ENCODE data around the gene CHD2. TPM values are rescaled to one million over a fixed set of nuclear protein-coding genes. Genes with fewer than 3 reads are reported as not detected.
"Not testable (repeated sequence)": the region's sequence is repeated elsewhere in the genome, so short reads cannot be mapped to it uniquely, and the experiment has no call there.

The CHD2 gene
- total RNA-seq, 8 experiments from 2014 or later = 58.0 to 129 (median 94.2) TPM

DNA sequence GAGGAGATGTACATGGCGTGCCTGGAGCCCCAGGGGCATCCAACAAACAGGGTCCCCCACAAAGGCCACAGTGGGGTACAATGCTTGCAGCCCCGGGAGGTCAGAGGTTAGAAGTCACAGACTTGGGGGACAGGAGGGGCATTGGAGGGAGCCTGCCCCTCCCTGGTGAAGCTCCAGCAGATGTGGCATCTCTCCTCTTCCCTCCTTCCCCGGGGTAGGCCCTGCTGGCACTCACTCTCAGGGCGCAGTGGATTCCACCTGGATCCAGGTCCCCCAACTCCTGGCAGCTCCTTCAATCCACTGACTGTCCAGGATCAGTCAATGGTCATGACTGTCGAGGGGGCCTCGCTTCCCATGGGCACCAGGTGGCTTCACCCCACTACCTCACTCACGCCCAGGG lies 156.7 kb downstream of the CHD2 start:
- WGBS, 10 experiments = 60 to 100% (median 88%) methylated on average over 1 to 3 of the region's 7 CpGs; no CpG with 5 or more reads in 4 of the 10 experiments
- in situ Hi-C loops (cut with MboI; ENCODE audit: low pct_unique_long_range_greater_than_20kb in 2 of 9, low sequenced_read_pairs in 9 of 9, unreplicated experiment in 9 of 9) = loop anchor here in 2 of 9 experiments (25.0 kb wide), 1 partner anchor 930 kb away; no protein-coding TSS in a partner anchor
- Histone ChIP-seq H3K27ac (peak overlapping the region in 1 of 2 donors; percentile 37), H3K4me3 (no peak overlapping the region), H3K4me1 (replicated peaks in 1 of 2) (peaks cover 29 to 33% of the 10 kb centered on the region in 2 donors)
- no peak for ATAC-seq (replicated peaks in 6 of 8)

- Histone ChIP-seq H3K27ac (no peak overlapping the region), H3K4me1 (replicated peaks in 1 of 2) (peaks cover 32 to 35% of the 10 kb centered on the region in 2 donors), H3K4me3 (no peak overlapping the region)
- WGBS, 10 experiments = 87 to 100% (median 94%) methylated on average over 2 to 6 of the region's 8 CpGs; no CpG with 5 or more reads in 6 of the 10 experiments
- ATAC-seq (replicated peaks in 6 of 8) = no peak
- in situ Hi-C loops (cut with MboI; ENCODE audit: low pct_unique_long_range_greater_than_20kb in 2 of 9, low sequenced_read_pairs in 9 of 9, unreplicated experiment in 9 of 9) = loop anchor here in 2 of 9 experiments (25.0 kb wide), 1 partner anchor 930 kb away; no protein-coding TSS in a partner anchor
Observed at GRCh38 chr15:93057618-93058017, 157.5 kb downstream of the CHD2 start.

- no peak overlapping the region for H3K4me3 ChIP-seq
- no peak overlapping the region for H3K27ac ChIP-seq
- in situ Hi-C loops (cut with MboI; ENCODE audit: low pct_unique_long_range_greater_than_20kb in 2 of 9, low sequenced_read_pairs in 9 of 9, unreplicated experiment in 9 of 9) = loop anchor here in 2 of 9 experiments (25.0 kb wide), 1 partner anchor 929 kb away; no protein-coding TSS in a partner anchor
- H3K4me1 ChIP-seq (replicated peaks in 1 of 2) = peaks cover 35 to 40% of the 10 kb centered on the region in 2 donors
- 20 to 100% (median 75%) methylated on average over 1 to 3 of the region's 8 CpGs; no CpG with 5 or more reads in 4 of the 10 experiments for WGBS, 10 experiments
- no peak for ATAC-seq (replicated peaks in 6 of 8)
Observed at GRCh38 chr15:93058128-93058527, 158.0 kb downstream of the CHD2 start.

DNA sequence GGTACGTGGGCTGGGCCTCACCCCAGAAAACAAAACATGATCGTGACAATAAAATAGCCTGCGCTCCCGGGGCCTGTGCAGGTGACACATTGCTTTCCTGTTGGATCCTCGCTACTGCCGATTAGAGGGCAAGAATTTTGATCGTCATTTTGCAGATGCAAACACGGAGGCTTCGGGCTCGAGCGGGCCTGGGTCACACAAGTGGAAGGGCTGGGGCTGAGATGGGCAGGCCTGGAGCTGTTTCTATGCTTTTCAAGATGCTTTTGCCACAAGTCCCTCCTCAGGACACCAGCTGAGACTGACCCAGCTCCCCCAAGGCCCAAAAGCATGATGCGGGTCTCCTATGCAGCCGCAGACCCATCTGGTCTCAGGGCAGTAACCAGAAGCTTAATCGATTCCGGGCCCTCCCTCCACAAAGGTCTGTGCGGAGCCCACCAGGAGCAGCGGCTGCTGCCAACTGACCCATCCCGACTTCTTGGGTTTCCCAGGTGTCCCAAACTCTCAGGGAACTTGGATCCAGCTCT lies 158.8 kb downstream of the CHD2 start:
- 60 to 92% (median 77%) methylated on average over 1 to 15 of the region's 18 CpGs; no CpG with 5 or more reads in 4 of the 10 experiments for WGBS, 10 experiments
- ATAC-seq (replicated peaks in 6 of 8) = no peak
- Histone ChIP-seq H3K4me1 (replicated peaks in 1 of 2) (peaks cover 42 to 48% of the 10 kb centered on the region in 2 donors), H3K4me3 (no peak overlapping the region), H3K27ac (peak overlapping the region in 1 of 2 donors; percentile 72)
- in situ Hi-C loops (cut with MboI; ENCODE audit: low pct_unique_long_range_greater_than_20kb in 2 of 9, low sequenced_read_pairs in 9 of 9, unreplicated experiment in 9 of 9) = loop anchor here in 2 of 9 experiments (25.0 kb wide), 1 partner anchor 928 kb away; no protein-coding TSS in a partner anchor

GRCh38 chr15:93059442-93059841 lies 159.3 kb downstream of the CHD2 start:
- Histone ChIP-seq H3K4me3 (no peak overlapping the region), H3K4me1 (replicated peaks in 1 of 2) (peaks cover 47 to 53% of the 10 kb centered on the region in 2 donors), H3K27ac (peak overlapping the region in 1 of 2 donors; percentile 72)
- in situ Hi-C loops (cut with MboI; ENCODE audit: low pct_unique_long_range_greater_than_20kb in 2 of 9, low sequenced_read_pairs in 9 of 9, unreplicated experiment in 9 of 9) = loop anchor here in 2 of 9 experiments (25.0 kb wide), 1 partner anchor 928 kb away; no protein-coding TSS in a partner anchor
- WGBS, 10 experiments = 0 to 63% (median 40%) methylated on average over 1 to 5 of the region's 8 CpGs; no CpG with 5 or more reads in 5 of the 10 experiments
- no peak for ATAC-seq (replicated peaks in 6 of 8)

GRCh38 chr15:93060336-93061248 lies 160.5 kb downstream of the CHD2 start:
- Histone ChIP-seq H3K27ac (peak overlapping the region; percentile 72 to 81), H3K4me3 (no peak overlapping the region), H3K4me1 (replicated peaks in 1 of 2) (peaks cover 58 to 65% of the 10 kb centered on the region in 2 donors)
- 30 to 100% (median 49%) methylated on average over 2 to 6 of the region's 19 CpGs; no CpG with 5 or more reads in 4 of the 10 experiments for WGBS, 10 experiments
- peak in 2 of 8 experiments; percentile 13 for ATAC-seq (replicated peaks in 6 of 8)
- in situ Hi-C loops (cut with MboI; ENCODE audit: low pct_unique_long_range_greater_than_20kb in 2 of 9, low sequenced_read_pairs in 9 of 9, unreplicated experiment in 9 of 9) = loop anchor here in 2 of 9 experiments (25.0 kb wide), 1 partner anchor 927 kb away; no protein-coding TSS in a partner anchor

DNA sequence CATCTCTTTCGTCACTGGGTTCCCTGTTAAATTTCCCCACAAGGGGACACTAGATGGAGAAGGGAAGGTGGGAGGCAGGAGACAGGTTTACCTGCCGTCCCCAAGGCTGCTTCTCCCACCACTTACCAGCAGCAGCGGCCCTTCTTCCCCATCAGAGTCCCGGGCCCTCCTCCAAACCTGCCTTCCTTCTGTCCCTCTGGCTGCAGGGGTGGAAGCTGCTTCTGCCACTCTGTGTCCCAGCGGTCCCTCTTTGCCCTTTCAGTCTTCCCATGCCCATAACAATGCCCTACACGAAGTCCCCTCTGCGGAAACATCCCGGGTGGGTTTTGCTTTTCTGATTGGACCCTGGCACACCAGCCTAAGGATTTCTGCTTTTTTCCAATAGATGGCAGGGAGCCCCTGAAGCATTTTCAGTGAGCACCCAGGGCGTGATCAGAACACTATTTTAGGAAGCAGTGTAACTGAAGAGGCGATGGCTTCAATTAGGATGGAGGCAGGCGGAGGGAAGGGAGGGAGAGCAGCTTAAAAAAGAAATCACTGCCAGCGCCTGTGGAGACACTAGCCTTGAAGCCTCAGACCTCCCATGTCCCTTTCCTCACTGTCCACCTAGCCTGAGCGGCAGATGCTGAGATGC lies 162.6 kb downstream of the CHD2 start:
- peak in 3 of 8 experiments; percentile 8 to 11 (median 10) for ATAC-seq (replicated peaks in 6 of 8)
- peaks cover 62 to 68% of the 10 kb centered on the region in 2 donors for H3K4me1 ChIP-seq (replicated peaks in 1 of 2)
- not testable (repeated sequence) for H3K4me3 ChIP-seq
- H3K27ac ChIP-seq = peak overlapping the region; percentile 52 to 74
- in situ Hi-C loops (cut with MboI; ENCODE audit: low pct_unique_long_range_greater_than_20kb in 2 of 9, low sequenced_read_pairs in 9 of 9, unreplicated experiment in 9 of 9) = loop anchor here in 2 of 9 experiments (25.0 kb wide), 1 partner anchor 925 kb away; no protein-coding TSS in a partner anchor
- 40% methylated on average over 1 of the region's 13 CpGs; no CpG with 5 or more reads in 9 of the 10 experiments for WGBS, 10 experiments

DNA sequence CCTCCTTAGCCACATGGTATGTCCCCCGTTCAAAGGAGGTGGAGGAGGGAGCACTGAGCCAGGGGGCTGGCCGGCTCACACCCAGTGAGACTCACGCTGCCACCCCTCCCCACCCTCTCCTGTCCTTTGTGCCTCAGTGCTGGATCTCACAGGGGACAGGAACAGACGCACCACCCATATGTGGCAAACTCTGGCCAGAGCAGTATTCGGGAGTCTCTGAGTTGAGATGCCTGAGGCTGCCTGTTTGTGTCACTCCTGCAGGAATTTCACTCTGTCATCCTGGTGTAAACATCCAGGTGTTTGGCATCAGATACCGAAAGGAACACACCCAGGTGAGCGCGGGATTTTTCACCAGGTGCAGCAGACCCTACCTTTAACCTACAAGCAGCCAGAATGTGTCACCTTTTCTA lies 163.1 kb downstream of the CHD2 start:
- WGBS, 10 experiments = 58 to 100% (median 78%) methylated on average over 2 to 3 of the region's 8 CpGs; no CpG with 5 or more reads in 6 of the 10 experiments
- Histone ChIP-seq H3K4me1 (replicated peaks in 1 of 2) (peaks cover 63 to 73% of the 10 kb centered on the region in 2 donors), H3K4me3 (no peak overlapping the region), H3K27ac (peak overlapping the region; percentile 29 to 74)
- in situ Hi-C loops (cut with MboI; ENCODE audit: low pct_unique_long_range_greater_than_20kb in 2 of 9, low sequenced_read_pairs in 9 of 9, unreplicated experiment in 9 of 9) = loop anchor here in 2 of 9 experiments (25.0 kb wide), 1 partner anchor 924 kb away; no protein-coding TSS in a partner anchor
- ATAC-seq (replicated peaks in 6 of 8) = peak in 5 of 8 experiments; percentile 4 to 8 (median 5)

DNA sequence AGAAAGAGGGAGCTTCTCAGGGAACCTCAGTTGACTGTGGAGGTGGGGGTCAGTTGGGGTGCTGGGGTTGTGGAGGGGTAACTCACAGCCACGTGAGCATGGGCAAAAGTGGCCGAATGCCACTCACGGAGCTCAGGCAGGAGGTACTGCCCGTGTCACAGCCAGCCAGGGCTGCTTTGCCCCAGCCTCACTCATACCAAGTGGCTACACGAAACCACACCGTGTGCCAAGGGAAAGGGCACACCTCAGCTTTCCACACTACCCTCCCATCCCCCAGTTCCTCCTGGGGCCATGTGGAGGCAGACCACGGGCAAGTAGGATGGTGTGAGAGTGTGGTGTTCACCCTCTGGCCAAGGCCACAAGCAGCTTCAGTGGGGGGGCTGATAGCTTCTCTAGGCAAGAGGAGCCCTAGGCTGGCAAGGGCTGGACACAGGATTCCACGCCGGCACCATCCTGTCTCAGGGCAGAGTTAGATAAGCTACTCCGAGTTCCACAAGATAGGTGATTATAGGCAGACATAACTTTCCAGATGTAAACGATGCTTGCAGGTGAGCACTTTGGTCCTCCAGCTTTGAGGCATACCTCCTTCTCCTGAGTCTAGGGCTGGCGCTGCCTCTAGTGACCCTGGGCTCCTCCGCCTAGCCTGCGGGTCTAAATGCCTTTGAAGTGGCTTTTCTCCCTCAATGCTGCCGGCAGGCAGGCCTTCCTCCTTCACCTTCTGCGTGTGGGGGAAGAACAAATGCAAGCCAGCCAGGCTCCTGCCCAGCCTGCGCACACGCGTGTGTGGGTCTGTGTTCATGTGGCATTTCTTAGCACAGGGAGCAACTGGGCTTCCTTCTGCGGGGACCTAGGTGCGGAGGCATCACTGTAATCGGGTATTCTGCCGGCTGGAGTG lies 163.9 kb downstream of the CHD2 start:
- Histone ChIP-seq H3K4me1 (replicated peaks in 1 of 2) (peaks cover 66 to 75% of the 10 kb centered on the region in 2 donors), H3K4me3 (no peak overlapping the region), H3K27ac (peak overlapping the region; percentile 29 to 74)
- in situ Hi-C loops (cut with MboI; ENCODE audit: low pct_unique_long_range_greater_than_20kb in 2 of 9, low sequenced_read_pairs in 9 of 9, unreplicated experiment in 9 of 9) = loop anchor here in 2 of 9 experiments (25.0 kb wide), 1 partner anchor 923 kb away; no protein-coding TSS in a partner anchor
- no peak for ATAC-seq (replicated peaks in 6 of 8)
- WGBS, 10 experiments = 50 to 100% (median 78%) methylated on average over 2 to 11 of the region's 23 CpGs; no CpG with 5 or more reads in 4 of the 10 experiments

- H3K27ac ChIP-seq = peak overlapping the region in 1 of 2 donors; percentile 26
- WGBS, 10 experiments = no CpG with 5 or more reads among the region's 23 CpGs
- in situ Hi-C loops (cut with MboI; ENCODE audit: low pct_unique_long_range_greater_than_20kb in 2 of 9, low sequenced_read_pairs in 9 of 9, unreplicated experiment in 9 of 9) = loop anchor here in 2 of 9 experiments (25.0 kb wide), 1 partner anchor 922 kb away; no protein-coding TSS in a partner anchor
- no peak for ATAC-seq (replicated peaks in 6 of 8)
- no peak overlapping the region for H3K4me3 ChIP-seq
- H3K4me1 ChIP-seq (replicated peaks in 1 of 2) = peaks cover 66 to 75% of the 10 kb centered on the region in 2 donors
Observed at GRCh38 chr15:93065641-93066045, 165.5 kb downstream of the CHD2 start.

DNA sequence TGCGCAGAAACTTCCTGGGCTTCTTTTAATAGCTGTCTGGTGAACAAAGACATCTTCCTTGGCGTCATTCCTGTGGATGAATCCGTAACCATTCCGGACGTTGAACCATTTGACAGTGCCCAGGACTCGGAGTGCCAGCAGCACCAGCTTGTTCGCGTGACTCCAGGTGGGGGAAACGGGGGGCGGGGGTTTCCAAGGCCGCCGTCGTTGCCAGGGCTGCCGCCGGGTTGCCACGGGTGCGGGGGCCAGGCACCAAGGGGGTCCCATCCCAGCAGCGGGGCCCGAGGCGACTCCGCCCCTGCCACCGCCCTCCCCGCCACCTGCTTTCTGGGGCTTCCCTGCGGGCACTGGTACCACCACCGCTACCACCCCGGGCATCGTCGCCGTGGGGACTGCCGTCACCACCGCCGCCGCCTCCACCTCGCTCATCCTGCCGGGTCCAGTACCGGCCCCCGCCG lies 166.1 kb downstream of the CHD2 start:
- Histone ChIP-seq H3K4me1 (replicated peaks in 1 of 2) (peaks cover 66 to 75% of the 10 kb centered on the region in 2 donors), H3K27ac (no peak overlapping the region), H3K4me3 (no peak overlapping the region)
- 67 to 100% (median 96%) methylated on average over 1 to 6 of the region's 38 CpGs; no CpG with 5 or more reads in 6 of the 10 experiments for WGBS, 10 experiments
- ATAC-seq (replicated peaks in 6 of 8) = no peak
- in situ Hi-C loops (cut with MboI; ENCODE audit: low pct_unique_long_range_greater_than_20kb in 2 of 9, low sequenced_read_pairs in 9 of 9, unreplicated experiment in 9 of 9) = loop anchor here in 2 of 9 experiments (25.0 kb wide), 1 partner anchor 921 kb away; no protein-coding TSS in a partner anchor

All from motor neuron (in vitro differentiated cells).